Prostate gland (tissue), 2 donors: ENCODE data around the gene RGPD8.
"Not testable (repeated sequence)": the region's sequence is repeated elsewhere in the genome, so short reads cannot be mapped to it uniquely, and the experiment has no call there.

Experiments used
- CTCF ChIP-seq, 4 experiments: fragments of 200-600 bp in 2 of 4; fragments of 450-650 bp in 2 of 4; sonication (generic) in 2 of 4; IDR thresholded peaks; 1 replicate in 3 of 4; 2 replicates in 1 of 4; pipeline ENCODE4 v1.5.1; 2016 to 2019; ENCODE audit warnings: antibody characterized with exemption in 4 of 4, mild to moderate bottlenecking in 2 of 4, moderate library complexity in 2 of 4
- POLR2A ChIP-seq: fragments of 450-650 bp; IDR thresholded peaks from one replicate; pipeline ENCODE4 v1.6.1; 2016; ENCODE audit warnings: antibody characterized with exemption, mild to moderate bottlenecking
- POLR2AphosphoS5 ChIP-seq: sonication (generic); formaldehyde crosslinking; IDR thresholded peaks from one replicate; pipeline ENCODE4 v1.6.1; 2017; ENCODE audit warnings: antibody characterized with exemption

GRCh38 chr2:112438603-112439261 lies 5.3 kb upstream of the RGPD8 start:
- not testable (repeated sequence) for TF ChIP-seq CTCF (IDR thresholded peaks at IDR 0.05); POLR2A; POLR2AphosphoS5
